ENCODE measurements around the gene SP140. TPM values are rescaled to one million over a fixed set of nuclear protein-coding genes. Genes with fewer than 3 reads are reported as not detected.
A peak's percentile ranks its signal among the peaks of the same experiment; 100 is the strongest.

Gene SP140
- total and polyA plus RNA-seq, 10 of the 15 experiments (the other 5 are each of a cell fraction or from before 2014, with no cell fraction given): 61.7 to 164 (median 90.7) TPM

DNA sequence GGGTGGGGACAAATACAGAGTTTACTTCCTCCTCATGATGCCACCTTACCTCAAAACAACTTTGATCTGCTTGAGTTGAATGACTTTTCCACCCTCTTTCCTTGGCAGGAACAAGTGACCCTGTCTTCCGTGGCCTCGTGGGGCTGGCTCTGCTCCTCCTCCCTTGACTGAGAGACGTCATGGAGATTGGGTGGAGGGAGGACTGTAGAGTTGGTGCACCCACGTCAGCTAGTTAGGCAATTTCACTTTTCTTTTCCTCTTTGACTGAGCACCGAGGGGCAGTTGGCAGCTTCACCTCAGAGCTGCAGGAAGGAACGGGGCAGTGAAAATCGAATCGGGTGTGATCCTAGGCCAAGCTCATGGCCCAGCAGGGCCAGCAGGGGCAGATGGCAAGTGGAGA lies at the start of gene SP140 (continued):
- TF ChIP-seq BCL11A (IDR thresholded peaks at IDR 0.05; ENCODE audit: low read depth, low read length) (0 out of 2 replicates have a peak, but pooled peaks have one; percentile 46), ZNF24 (IDR thresholded peaks at IDR 0.05) (no peak), LARP7 (IDR thresholded peaks at IDR 0.05) (no peak; the same call in 1 of the 2 replicates), TCF7 (IDR thresholded peaks at IDR 0.05; ENCODE audit: borderline replicate concordance) (no peak), ZNF207 (IDR thresholded peaks at IDR 0.05; ENCODE audit: borderline replicate concordance) (no peak), HCFC1 (IDR thresholded peaks at IDR 0.05; ENCODE audit: low read length) (no peak; the same call in 1 of the 2 replicates), BACH1 (IDR thresholded peaks at IDR 0.05; ENCODE audit: borderline replicate concordance) (0 out of 2 replicates have a peak, but pooled peaks have one; percentile 19), STAT1 (conservative IDR thresholded peaks at IDR 0.05) (no peak), KAT2A (conservative IDR thresholded peaks at IDR 0.05; ENCODE audit: control insufficient read depth, low read depth, low read length) (no peak), CREM (IDR thresholded peaks at IDR 0.05; ENCODE audit: low read depth) (peak; percentile 87), GATAD2B (conservative IDR thresholded peaks at IDR 0.05; ENCODE audit: low read depth) (no peak; the same call in 1 of the 2 replicates), ATF7 (IDR thresholded peaks at IDR 0.05; ENCODE audit: low read depth) (peak; percentile 96), NR2C1 (IDR thresholded peaks at IDR 0.05) (no peak)
- TF ChIP-seq, protein P1, sequence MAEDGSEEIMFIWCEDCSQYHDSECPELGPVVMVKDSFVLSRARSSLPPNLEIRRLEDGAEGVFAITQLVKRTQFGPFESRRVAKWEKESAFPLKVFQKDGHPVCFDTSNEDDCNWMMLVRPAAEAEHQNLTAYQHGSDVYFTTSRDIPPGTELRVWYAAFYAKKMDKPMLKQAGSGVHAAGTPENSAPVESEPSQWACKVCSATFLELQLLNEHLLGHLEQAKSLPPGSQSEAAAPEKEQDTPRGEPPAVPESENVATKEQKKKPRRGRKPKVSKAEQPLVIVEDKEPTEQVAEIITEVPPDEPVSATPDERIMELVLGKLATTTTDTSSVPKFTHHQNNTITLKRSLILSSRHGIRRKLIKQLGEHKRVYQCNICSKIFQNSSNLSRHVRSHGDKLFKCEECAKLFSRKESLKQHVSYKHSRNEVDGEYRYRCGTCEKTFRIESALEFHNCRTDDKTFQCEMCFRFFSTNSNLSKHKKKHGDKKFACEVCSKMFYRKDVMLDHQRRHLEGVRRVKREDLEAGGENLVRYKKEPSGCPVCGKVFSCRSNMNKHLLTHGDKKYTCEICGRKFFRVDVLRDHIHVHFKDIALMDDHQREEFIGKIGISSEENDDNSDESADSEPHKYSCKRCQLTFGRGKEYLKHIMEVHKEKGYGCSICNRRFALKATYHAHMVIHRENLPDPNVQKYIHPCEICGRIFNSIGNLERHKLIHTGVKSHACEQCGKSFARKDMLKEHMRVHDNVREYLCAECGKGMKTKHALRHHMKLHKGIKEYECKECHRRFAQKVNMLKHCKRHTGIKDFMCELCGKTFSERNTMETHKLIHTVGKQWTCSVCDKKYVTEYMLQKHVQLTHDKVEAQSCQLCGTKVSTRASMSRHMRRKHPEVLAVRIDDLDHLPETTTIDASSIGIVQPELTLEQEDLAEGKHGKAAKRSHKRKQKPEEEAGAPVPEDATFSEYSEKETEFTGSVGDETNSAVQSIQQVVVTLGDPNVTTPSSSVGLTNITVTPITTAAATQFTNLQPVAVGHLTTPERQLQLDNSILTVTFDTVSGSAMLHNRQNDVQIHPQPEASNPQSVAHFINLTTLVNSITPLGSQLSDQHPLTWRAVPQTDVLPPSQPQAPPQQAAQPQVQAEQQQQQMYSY (CRISPR knock-in tag; IDR thresholded peaks at IDR 0.05): no peak
- TF ChIP-seq, protein P2, sequence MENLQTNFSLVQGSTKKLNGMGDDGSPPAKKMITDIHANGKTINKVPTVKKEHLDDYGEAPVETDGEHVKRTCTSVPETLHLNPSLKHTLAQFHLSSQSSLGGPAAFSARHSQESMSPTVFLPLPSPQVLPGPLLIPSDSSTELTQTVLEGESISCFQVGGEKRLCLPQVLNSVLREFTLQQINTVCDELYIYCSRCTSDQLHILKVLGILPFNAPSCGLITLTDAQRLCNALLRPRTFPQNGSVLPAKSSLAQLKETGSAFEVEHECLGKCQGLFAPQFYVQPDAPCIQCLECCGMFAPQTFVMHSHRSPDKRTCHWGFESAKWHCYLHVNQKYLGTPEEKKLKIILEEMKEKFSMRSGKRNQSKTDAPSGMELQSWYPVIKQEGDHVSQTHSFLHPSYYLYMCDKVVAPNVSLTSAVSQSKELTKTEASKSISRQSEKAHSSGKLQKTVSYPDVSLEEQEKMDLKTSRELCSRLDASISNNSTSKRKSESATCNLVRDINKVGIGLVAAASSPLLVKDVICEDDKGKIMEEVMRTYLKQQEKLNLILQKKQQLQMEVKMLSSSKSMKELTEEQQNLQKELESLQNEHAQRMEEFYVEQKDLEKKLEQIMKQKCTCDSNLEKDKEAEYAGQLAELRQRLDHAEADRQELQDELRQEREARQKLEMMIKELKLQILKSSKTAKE (IDR thresholded peaks at IDR 0.05; ENCODE audit: low read depth, poor library complexity, severe bottlenecking): no peak
- TF ChIP-seq, protein P3, sequence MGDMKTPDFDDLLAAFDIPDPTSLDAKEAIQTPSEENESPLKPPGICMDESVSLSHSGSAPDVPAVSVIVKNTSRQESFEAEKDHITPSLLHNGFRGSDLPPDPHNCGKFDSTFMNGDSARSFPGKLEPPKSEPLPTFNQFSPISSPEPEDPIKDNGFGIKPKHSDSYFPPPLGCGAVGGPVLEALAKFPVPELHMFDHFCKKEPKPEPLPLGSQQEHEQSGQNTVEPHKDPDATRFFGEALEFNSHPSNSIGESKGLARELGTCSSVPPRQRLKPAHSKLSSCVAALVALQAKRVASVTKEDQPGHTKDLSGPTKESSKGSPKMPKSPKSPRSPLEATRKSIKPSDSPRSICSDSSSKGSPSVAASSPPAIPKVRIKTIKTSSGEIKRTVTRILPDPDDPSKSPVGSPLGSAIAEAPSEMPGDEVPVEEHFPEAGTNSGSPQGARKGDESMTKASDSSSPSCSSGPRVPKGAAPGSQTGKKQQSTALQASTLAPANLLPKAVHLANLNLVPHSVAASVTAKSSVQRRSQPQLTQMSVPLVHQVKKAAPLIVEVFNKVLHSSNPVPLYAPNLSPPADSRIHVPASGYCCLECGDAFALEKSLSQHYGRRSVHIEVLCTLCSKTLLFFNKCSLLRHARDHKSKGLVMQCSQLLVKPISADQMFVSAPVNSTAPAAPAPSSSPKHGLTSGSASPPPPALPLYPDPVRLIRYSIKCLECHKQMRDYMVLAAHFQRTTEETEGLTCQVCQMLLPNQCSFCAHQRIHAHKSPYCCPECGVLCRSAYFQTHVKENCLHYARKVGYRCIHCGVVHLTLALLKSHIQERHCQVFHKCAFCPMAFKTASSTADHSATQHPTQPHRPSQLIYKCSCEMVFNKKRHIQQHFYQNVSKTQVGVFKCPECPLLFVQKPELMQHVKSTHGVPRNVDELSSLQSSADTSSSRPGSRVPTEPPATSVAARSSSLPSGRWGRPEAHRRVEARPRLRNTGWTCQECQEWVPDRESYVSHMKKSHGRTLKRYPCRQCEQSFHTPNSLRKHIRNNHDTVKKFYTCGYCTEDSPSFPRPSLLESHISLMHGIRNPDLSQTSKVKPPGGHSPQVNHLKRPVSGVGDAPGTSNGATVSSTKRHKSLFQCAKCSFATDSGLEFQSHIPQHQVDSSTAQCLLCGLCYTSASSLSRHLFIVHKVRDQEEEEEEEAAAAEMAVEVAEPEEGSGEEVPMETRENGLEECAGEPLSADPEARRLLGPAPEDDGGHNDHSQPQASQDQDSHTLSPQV (IDR thresholded peaks at IDR 0.05): no peak
- TF ChIP-seq, protein P4, sequence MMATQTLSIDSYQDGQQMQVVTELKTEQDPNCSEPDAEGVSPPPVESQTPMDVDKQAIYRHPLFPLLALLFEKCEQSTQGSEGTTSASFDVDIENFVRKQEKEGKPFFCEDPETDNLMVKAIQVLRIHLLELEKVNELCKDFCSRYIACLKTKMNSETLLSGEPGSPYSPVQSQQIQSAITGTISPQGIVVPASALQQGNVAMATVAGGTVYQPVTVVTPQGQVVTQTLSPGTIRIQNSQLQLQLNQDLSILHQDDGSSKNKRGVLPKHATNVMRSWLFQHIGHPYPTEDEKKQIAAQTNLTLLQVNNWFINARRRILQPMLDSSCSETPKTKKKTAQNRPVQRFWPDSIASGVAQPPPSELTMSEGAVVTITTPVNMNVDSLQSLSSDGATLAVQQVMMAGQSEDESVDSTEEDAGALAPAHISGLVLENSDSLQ (IDR thresholded peaks at IDR 0.05): peak; percentile 66
- TF ChIP-seq, protein P5, sequence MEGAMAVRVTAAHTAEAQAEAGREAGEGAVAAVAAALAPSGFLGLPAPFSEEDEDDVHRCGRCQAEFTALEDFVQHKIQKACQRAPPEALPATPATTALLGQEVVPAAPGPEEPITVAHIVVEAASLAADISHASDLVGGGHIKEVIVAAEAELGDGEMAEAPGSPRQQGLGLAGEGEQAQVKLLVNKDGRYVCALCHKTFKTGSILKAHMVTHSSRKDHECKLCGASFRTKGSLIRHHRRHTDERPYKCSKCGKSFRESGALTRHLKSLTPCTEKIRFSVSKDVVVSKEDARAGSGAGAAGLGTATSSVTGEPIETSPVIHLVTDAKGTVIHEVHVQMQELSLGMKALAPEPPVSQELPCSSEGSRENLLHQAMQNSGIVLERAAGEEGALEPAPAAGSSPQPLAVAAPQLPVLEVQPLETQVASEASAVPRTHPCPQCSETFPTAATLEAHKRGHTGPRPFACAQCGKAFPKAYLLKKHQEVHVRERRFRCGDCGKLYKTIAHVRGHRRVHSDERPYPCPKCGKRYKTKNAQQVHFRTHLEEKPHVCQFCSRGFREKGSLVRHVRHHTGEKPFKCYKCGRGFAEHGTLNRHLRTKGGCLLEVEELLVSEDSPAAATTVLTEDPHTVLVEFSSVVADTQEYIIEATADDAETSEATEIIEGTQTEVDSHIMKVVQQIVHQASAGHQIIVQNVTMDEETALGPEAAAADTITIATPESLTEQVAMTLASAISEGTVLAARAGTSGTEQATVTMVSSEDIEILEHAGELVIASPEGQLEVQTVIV (IDR thresholded peaks at IDR 0.05; ENCODE audit: borderline replicate concordance, partially characterized antibody): no peak

Measured in GM12878 (cell line).